Activated CD4-positive, alpha-beta T cell treated with anti-CD3 and anti-CD28 coated beads, Interleukin-2, Interleukin-4, amounts not matched to agents 100 ng/mL and 50 ng/mL, durations not matched to agents 16 hours and 8 hours (primary cell): ENCODE results near the gene RPAP3.
A peak's percentile ranks its signal among the peaks of the same experiment; 100 is the strongest.

Source experiments
- DNase-seq: peaks from one replicate; pipeline ENCODE4 v3.0.0-alpha.2; 2020; ENCODE audit warnings: low spot score

Gene RPAP3

GRCh38 chr12:47742253-47742825, 36.5 kb upstream of the RPAP3 start:
- peak; percentile 78 for DNase-seq

DNA sequence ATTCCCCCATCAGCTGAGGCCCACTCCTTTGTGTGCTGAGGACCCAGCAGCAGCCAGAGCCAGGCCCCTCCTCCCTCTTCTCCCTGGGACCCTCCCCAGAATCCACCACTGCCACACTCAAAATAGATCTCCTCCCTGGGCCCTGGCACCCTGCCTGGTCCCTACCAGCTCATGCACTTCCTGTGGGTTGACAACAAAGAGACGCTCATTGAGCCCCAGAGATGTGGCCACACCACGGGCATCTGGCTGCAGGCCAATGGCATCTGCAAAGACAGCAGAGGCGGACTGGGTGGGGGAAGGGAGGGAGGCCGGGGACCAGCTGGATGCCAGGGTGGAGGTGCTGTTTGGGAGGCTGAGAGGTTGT, 35.5 kb upstream of the RPAP3 start:
- DNase-seq = peak; percentile 26

DNA sequence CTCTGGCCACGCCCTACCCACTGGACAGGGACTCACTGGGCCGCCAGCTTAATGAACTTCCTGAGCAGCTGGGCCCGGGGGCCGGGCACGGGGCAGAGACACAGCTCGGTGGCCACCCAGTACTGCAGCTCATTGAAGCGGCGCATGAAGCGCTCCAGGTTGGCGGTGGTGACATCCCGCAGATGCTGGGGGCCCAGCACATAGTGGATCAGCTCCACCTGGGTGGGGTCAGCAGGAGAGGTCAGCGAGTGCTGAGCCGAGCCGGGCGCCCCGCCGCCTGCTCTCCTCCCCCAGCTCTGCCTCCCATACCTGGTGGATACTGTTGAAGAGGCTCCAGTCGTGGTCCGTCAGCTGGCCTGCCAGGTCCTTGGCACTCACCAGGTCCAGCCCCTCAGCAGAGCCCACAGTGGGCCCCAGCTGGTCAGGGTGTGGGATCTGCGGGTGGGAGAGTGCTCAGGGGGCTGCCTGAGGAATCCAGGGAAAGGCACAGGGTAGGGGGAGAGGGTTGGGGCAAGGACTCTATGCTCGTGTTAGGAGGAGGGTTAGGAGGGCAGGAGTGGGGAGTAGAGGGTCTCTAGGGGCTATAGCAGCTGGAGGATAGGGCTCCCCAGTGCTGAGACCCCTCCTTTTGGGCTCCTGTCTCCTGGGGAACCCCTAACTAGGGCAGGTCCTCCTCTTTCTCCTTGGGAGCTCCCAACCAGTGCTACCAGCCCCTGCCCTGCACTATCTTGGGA, 34.9 kb upstream of the RPAP3 start:
- DNase-seq = no peak

DNA sequence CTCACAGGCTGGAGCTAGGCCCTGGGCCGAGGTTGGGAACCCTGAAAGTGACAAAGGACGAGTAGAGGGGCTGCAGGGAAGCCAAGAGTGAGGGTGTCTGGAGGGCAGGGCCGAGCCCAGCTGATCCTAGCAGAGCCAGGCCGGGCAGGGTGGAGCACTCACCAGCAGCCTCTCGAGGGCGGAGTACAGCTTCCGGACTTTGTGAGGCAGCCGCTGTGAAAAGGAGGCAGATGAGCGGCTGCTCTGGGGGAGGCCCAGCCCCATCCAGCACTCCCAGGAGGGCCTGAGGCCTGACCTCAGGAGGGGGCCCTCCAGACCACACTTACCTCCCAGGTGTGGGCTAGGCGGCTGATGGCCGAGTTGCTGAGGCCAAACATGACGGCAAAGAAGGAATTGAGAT, 34.1 kb upstream of the RPAP3 start:
- DNase-seq = no peak

GRCh38 chr12:47739297-47739696, 33.5 kb upstream of the RPAP3 start:
- DNase-seq = no peak

DNA sequence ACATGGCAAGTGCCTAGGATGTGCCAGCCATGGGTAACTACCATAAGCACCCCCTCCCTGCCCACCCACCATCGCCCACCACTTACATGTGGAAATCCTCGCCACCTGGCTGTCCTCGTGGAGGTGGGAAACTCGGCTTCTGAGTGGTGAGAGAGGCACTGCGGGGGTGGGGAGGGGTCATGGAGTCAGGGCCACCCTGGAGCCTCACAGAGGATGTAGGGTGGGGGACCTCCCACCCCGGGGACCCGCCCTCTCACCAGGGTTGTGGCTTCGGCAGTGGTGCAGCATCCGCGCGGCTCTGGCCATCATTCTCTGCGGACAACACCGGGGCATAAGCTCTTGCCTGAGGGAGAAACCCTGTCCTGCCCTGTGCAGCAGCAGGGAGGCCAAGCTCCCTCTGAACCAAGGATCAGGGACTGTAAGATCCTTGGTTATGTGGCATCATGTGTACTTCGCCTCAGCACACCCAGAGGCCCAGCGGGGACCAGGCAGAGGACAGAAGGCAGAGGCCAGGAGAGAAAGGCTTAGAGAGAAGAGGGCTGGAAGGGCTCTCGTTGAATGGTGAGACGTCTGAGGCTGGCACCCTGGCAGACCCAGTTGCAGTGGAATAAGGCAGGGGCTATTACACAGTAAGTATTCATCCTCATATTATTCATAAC, 32.2 kb upstream of the RPAP3 start:
- no peak for DNase-seq

DNA sequence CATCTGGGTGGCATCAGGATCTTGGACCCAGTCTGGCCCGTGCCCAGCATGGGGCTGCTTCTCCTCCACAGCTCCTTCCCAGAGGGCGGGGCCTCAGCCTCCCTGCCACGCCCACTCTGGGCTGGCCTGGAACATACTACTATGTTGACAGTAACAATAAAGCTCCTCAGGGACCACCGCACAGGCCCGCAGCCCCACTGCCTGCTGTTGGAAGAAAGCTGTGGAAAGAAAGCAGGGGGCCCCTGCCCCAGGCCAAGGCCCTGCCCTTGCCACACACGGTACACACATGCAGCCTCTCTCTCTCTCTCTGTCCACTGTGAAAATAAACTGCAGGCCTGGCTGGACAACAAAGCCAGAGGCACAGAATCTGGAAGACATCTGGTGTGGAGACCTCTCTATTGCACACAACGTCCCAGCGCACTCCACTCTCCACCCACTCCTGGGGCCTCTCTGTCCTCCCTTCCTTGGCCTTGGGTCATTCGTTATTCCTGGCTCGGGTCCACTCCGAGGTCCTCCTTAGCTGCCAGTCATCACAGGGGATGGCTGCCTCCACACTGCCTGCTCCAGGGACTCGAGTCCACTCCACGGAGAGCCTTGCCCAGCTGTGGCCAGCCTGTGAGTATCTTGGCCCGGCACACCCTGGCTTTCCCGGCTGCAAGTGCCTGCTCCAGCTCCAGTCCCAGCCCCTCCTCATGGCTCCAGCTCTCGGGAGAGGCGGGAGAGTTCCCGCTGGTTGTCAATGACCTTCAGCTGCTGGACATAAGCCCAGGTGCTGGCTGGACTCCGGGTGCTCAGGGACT, 31.2 kb upstream of the RPAP3 start:
- no peak for DNase-seq

DNA sequence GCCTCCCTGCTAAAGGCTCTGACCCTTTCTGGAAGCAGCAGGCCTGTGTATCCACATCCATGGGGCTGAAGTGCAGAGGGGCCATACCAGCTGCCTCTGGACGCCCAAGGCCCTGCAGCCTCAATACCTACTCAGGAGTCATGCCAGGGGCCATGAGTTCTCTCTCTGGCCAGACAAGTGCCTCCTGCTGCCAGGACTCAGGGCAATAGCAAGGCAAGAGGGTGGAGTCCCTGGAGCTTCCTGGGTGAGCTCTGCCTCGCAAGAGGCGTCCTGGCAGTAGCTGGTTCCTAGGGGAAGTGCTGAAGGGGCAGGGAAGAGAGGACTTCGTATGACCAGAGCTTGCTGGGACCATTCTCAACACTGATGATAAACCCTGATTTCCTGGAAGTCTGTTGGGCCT, 30.4 kb upstream of the RPAP3 start:
- no peak for DNase-seq

DNA sequence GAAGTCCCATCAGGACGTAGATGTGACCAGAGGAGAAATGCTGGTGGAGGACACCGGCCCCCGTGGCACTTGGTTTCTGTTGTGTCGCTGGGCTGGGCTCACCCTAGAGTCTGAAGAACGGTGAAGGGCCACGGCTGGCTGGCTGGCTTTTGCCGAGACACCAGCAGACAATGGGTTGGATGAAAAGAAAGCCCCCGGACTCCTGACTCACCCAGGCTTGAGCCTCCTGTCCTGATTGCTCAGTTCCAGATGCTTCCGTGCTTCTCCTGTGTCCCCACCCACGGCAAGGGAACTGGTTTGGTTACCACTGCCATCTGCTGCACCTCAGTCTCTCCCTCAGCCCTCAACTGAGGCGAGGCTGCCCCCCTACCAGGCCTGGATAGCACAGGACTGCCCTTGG, 29.8 kb upstream of the RPAP3 start:
- no peak for DNase-seq

GRCh38 chr12:47734725-47735480, 29.1 kb upstream of the RPAP3 start:
- no peak for DNase-seq

DNA sequence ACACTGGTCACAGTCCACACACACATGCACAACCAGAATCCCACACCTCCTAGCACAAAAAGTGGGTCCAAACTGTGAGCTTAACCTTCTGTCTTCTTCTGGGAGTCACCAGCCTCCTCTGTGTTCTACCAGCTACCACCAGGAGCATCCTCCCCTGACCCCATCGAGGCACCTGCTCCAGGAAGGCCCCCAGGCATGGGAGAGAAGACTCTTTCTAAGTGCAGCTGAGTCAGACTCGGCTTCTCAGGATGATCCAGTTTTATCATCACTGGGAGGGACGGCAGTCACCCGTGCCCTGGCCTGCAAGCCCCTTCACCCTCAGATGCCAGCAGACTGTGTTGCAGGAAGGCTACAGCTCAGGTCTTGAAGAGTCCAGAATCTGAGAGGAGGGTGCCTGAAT, 27.3 kb upstream of the RPAP3 start:
- DNase-seq = no peak

DNA sequence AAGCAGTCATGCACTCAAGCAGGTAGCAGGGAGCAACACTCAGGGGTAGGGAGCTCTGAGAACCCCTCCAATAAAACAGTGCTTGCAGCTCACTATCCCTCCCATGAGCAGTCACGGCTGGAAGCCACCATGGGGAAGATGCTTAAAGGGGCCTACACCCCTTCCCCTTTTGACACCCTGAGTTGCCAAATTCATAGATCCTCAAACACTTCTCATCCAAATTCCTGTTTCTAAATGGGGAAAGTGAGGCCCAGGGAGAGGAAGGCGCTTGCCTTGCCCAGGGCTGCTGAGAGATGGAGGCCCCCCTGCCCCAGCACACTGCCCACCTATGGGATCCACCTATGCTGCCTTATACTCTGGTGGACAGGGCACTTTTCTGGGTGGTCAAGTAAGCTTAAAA, 26.7 kb upstream of the RPAP3 start:
- no peak for DNase-seq

GRCh38 chr12:47731723-47732122, 25.9 kb upstream of the RPAP3 start:
- no peak for DNase-seq

DNA sequence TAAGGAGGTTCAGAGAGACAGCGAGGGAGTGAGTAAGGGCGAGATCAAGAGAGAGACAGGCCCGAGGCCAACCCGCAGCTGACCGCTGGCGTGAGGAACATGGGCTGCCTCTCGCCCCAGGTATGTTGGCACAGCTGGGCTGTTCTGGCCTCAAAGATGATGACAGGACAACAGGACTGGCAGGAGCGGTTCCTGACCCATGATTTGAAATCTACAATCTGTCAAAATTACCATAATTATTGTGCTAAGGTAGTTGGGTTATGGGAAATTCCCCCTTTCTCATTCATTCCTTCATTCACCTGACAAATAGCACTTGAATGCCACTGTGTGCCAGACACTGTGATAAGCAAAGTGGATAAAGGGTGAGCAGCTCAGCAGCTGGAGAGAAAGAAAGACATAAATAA, 24.5 kb upstream of the RPAP3 start:
- no peak for DNase-seq

GRCh38 chr12:47729233-47729632, 23.4 kb upstream of the RPAP3 start:
- DNase-seq = no peak

GRCh38 chr12:47725893-47726292, 20.1 kb upstream of the RPAP3 start:
- DNase-seq = no peak

- no peak for DNase-seq
These were observed 19.4 kb upstream of the RPAP3 start, which contains the start of gene ENDOU for GRCh38 chr12:47725091-47725772. ENDOU (minus strand) TSS chr12:47725490; CDS start chr12:47725413, 77 bp downstream.

GRCh38 chr12:47722941-47723631, 17.3 kb upstream of the RPAP3 start:
- no peak for DNase-seq

DNA sequence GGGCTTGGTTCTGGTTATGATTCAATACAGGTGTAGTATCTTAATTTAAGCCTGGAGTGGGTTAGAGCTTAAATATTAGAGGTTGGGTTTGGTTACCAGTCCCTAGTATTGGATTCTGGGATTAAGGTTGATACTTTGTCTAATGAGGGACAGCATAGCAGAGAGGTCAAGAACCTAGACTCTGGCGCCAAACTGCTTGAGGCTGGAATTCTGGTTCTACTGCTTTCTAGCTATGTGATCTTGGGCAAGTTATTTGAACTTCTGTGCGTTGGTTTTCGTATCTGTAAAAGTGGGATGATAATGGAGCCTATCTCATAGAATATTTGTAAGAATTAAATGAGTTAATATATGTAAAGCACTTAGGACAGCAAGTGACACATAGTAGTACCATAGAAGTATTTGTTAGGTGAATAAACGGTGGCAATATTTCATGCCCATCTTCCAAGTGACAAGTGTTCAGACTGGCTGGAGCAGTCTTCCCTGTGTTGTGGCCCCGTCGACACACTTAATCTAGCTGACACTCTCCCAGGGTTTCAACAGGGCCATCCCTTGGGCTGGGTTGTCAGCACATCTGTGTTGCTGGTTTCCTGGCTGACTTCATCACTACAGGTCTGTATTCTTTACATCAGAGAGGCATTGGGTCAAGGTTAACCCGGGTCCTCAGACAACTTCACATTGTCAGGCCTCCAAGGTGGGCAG, 16.5 kb upstream of the RPAP3 start:
- DNase-seq = no peak

GRCh38 chr12:47721431-47721973, 15.7 kb upstream of the RPAP3 start:
- DNase-seq = no peak
